Measurements from ENCODE around the gene TMEM132C.

GRCh38 chr12:128313931-128314330, 47.0 kb downstream of the TMEM132C start:
- TF ChIP-seq, protein P1, sequence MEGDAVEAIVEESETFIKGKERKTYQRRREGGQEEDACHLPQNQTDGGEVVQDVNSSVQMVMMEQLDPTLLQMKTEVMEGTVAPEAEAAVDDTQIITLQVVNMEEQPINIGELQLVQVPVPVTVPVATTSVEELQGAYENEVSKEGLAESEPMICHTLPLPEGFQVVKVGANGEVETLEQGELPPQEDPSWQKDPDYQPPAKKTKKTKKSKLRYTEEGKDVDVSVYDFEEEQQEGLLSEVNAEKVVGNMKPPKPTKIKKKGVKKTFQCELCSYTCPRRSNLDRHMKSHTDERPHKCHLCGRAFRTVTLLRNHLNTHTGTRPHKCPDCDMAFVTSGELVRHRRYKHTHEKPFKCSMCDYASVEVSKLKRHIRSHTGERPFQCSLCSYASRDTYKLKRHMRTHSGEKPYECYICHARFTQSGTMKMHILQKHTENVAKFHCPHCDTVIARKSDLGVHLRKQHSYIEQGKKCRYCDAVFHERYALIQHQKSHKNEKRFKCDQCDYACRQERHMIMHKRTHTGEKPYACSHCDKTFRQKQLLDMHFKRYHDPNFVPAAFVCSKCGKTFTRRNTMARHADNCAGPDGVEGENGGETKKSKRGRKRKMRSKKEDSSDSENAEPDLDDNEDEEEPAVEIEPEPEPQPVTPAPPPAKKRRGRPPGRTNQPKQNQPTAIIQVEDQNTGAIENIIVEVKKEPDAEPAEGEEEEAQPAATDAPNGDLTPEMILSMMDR (IDR thresholded peaks at IDR 0.05): no peak
- no peak for TF ChIP-seq EZH2 (IDR thresholded peaks at IDR 0.05; ENCODE audit: borderline replicate concordance, insufficient read depth, low read depth, low read length, poor library complexity, severe bottlenecking)

Measured in B cell (primary cell).